ENCODE measurements around the gene SLC2A1.

The SLC2A1 gene

DNA sequence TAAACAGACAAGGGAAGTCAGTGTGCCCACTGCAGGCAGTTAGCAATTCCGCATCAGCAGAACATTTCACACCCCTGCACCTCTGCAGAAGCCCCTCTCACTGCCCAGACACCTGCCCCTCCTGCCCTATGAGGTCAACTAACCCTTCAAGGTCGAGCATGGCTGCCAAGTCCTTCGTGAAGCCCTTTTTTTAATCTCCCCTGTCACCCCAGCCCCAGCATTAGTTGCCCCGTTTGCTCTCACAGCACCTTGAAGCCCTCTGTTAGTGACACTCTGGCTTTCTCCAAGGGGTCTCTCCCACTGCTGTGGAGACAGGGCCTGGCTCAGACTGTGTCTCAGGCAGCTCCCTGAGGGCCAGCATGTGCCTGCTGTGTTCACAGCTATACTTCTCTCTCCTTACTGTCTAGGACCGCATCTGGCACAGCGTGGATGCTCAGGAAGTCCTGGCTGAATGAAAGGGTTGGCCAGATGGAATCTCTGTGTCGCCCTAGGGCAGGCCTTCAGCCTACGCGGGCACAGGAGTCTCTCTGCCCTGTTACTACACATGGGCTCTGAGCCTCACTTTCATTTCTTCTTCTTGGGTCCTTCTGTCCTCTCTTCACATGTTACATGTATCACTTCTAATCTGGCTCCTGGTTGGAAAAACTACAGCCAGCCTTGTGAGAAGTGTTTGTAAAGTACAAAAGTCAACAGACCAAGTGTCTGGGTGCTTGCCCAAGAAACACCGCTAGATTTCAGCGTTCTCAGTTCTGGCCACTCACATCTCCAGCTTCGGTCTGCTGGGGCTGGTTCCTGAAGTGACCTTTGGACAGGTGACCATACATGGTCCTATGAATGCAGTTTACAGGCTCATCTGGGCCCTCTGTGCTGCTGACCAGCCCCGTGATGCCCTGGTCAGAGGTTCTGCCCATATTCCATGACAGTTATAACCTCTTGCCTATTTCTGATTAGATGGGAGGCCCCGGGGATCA, 19.7 kb downstream of the SLC2A1 start:
- H3K27ac ChIP-seq: peak overlapping the region; percentile 31
- TF ChIP-seq CTCF (conservative IDR thresholded peaks at IDR 0.05) (no peak), ZFX (IDR thresholded peaks at IDR 0.05) (no peak)

- no peak for TF ChIP-seq ZFX (IDR thresholded peaks at IDR 0.05)
- TF ChIP-seq CTCF (conservative IDR thresholded peaks at IDR 0.05): no peak
- H3K27ac ChIP-seq: peak overlapping the region; percentile 31; the same call in 1 of the 2 replicates
Measured at GRCh38 chr1:42937836-42938644, 20.6 kb downstream of the SLC2A1 start.

DNA sequence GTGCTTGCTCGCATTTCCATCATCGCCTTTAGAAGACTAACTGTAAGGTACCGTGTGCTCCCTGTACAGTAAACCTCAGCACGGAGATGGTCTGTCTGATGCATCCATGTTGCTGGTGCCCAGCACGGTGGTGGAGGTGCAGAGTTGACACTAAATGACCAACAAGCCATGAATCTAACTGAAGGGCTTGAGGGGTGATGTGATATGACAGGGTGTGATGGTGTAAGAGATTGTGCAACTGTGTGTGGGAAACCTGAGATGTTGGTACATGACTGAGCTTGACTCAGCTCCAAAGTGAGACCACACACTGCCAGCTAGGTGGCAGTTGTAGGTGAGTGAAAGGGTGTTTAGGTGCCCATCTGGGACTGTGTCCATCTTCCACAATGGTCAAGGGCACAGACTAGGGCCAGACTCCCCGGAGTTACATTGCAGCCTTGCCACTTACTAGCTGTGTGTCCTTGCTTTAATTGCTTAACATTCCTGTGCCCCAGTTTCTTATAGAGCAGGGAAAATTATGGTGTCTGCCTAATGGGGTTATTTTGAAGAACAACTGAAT, 21.4 kb downstream of the SLC2A1 start:
- TF ChIP-seq ZFX (IDR thresholded peaks at IDR 0.05) (no peak), CTCF (conservative IDR thresholded peaks at IDR 0.05) (no peak)
- no peak overlapping the region; the same call in 1 of the 2 replicates for H3K27ac ChIP-seq

DNA sequence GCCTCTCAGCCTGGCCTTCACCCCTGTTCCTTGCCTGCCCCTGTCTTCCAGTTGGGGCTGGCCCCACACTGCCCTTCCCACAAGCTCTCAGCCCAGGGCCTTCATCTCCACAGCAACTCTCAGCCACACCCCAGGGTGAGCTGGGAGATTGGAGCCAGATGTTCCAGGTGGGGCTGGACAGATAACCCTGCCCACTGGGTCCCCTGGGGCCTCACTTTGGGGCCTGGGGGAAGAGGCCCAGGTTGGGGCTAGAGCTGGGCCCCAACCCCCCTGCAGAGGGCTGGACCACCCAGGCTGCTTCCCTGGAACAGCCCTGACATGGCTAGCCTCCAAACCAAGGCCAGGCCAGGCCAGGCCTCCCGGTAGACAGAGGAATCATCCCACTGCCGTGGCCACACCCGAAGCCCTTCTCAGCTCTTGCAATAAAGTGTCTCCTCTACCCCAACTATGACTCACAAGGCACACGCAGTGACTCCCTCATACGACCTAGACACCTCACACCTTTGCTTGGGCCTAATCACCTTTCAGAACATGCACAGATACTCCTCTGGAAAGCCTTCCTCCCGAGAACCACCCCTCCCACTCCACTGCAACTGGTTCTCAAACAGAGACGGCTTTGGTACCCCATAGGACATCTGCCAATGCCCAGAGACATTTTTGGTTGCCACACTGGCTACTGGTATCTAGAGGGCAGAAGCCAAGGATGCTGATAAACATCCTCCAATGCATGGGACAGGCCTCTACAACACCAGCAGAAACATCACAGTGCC, 22.2 kb downstream of the SLC2A1 start:
- no peak for TF ChIP-seq CTCF (conservative IDR thresholded peaks at IDR 0.05)
- TF ChIP-seq ZFX (IDR thresholded peaks at IDR 0.05): no peak
- no peak overlapping the region for H3K27ac ChIP-seq

GRCh38 chr1:42935971-42936308, 22.7 kb downstream of the SLC2A1 start:
- H3K27ac ChIP-seq: no peak overlapping the region
- TF ChIP-seq CTCF (conservative IDR thresholded peaks at IDR 0.05): no peak
- TF ChIP-seq ZFX (IDR thresholded peaks at IDR 0.05): no peak

DNA sequence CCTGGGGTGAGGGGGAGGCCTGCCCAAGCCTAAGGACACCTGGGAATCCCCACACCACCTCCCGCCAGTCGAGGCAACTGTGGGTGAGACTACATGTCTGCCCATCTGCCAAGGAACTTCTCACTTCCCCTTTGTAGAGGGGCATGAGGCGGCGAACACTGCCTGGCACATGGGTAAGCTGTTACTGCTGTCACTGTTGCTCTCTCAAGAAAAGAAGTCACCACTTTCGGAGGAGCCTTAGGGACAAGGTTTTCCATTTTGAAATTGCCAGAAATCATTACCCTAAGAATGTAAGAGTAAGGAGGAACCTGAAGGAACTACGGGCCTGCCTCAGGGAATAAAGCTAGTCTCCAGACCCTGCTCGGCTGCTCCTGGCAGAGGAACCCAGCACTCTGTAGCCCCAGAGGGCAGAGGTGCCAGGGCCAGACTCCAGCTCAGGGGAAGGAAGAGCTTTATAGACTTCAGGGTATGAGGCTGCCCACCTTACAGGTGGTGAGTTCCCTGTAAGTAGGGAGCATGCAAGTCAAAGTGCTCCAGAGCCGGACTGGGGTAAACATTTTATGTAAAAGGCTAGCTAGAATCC, 23.3 kb downstream of the SLC2A1 start:
- no peak overlapping the region for H3K27ac ChIP-seq
- no peak for TF ChIP-seq CTCF (conservative IDR thresholded peaks at IDR 0.05)
- no peak for TF ChIP-seq ZFX (IDR thresholded peaks at IDR 0.05)

All from C4-2B (cell line).